Thyroid gland (tissue), 4 donors: ENCODE results near the gene TMIE. TPM values are rescaled to one million over a fixed set of nuclear protein-coding genes. Genes with fewer than 3 reads are reported as not detected.
"Not testable (repeated sequence)": the region's sequence is repeated elsewhere in the genome, so short reads cannot be mapped to it uniquely, and the experiment has no call there.

Experiments
- DNase-seq, 2 donors: peaks; one replicate each; pipeline ENCODE4 v3.0.0-alpha.2; 2019
- H3K27ac ChIP-seq, 3 donors: fragments of 200-600 bp; sonication (generic); 1 replicate in 2 of 3; 2 replicates in 1 of 3; pipeline ENCODE4 v1.5.1; 2016 to 2019; ENCODE audit warnings: mild to moderate bottlenecking in 1 of 3, moderate library complexity in 1 of 3
- H3K27me3 ChIP-seq: fragments of 200-600 bp; sonication (generic); one replicate; pipeline ENCODE4 v1.5.1; 2019
- H3K36me3 ChIP-seq, 2 donors: fragments of 200-600 bp; sonication (generic); one replicate each; pipeline ENCODE4 v1.5.1; 2016 to 2019
- H3K4me1 ChIP-seq, 2 donors: fragments of 200-600 bp; sonication (generic); one replicate each; pipeline ENCODE4 v1.5.1; 2017 to 2019
- H3K4me3 ChIP-seq, 3 donors: fragments of 200-600 bp; sonication (generic); replicated peaks in 1 of 3; 1 replicate in 2 of 3; 2 replicates in 1 of 3; pipeline ENCODE4 v1.5.1; 2016; ENCODE audit warnings: mild to moderate bottlenecking in 1 of 3
- H3K9me3 ChIP-seq: fragments of 200-600 bp; sonication (generic); one replicate; pipeline ENCODE4 v1.5.1; 2017
- CTCF ChIP-seq, 6 experiments: fragments of 200-600 bp in 3 of 6; fragments of 450-650 bp in 3 of 6; sonication (generic) in 3 of 6; IDR thresholded peaks; one replicate each; pipeline ENCODE4 v1.5.1; 2016 to 2019; ENCODE audit warnings: antibody characterized with exemption in 6 of 6, mild to moderate bottlenecking in 2 of 6, inconsistent platforms in 1 of 6, moderate library complexity in 1 of 6
- POLR2A ChIP-seq, 2 donors: fragments of 450-650 bp; IDR thresholded peaks; one replicate each; pipeline ENCODE4 v1.6.1; 2017; ENCODE audit warnings: antibody characterized with exemption in 2 of 2, mild to moderate bottlenecking in 2 of 2, moderate library complexity in 1 of 2
- WGBS, 2 donors: methylation state at CpG; one replicate each; pipeline ENCODE4 v1.1.5; 2017; 5-methylcytosine and 5-hydroxymethylcytosine counted together
- intact Hi-C: fragments of 100-400 bp; cut with DNase I; formaldehyde crosslinking; loops from one replicate; pipeline ENCODE4 v1.15.1; 2023
- total RNA-seq, 4 donors: library from RNA; depleted of rRNA; stranded (reverse); fragments of >200 nt; gene quantifications; one replicate each; pipeline ENCODE4 v1.2.3, GENCODE V29; 2016

TMIE gene
- total RNA-seq, 4 donors from 2014 or later = 0.83 to 1.3 (median 1.1) TPM; not detected in 1

GRCh38 chr3:46702246-46703012 lies 1.2 kb downstream of the TMIE start:
- H3K27ac ChIP-seq = no peak overlapping the region
- no peak for DNase-seq
- 85 to 91% methylated on average over 3 to 4 of the region's 4 CpGs for WGBS, 2 donors
- H3K36me3 ChIP-seq = no peaks in the 10 kb centered on the region
- intact Hi-C loops = loop anchor here (10.0 kb wide), 1 partner anchor 162 kb away; the partner anchor contains the start of gene MYL3
- TF ChIP-seq POLR2A (IDR thresholded peaks at IDR 0.05) = no peak
- TF ChIP-seq CTCF (IDR thresholded peaks at IDR 0.05) = no peak
- H3K4me3 ChIP-seq = no peak overlapping the region
- H3K27me3 ChIP-seq = no peaks in the 10 kb centered on the region
- peaks cover 6 to 21% of the 10 kb centered on the region in 2 donors for H3K4me1 ChIP-seq
- no peaks in the 10 kb centered on the region for H3K9me3 ChIP-seq

GRCh38 chr3:46703013-46703520 lies 1.9 kb downstream of the TMIE start:
- H3K4me1 ChIP-seq = peaks cover 6 to 21% of the 10 kb centered on the region in 2 donors
- TF ChIP-seq CTCF (IDR thresholded peaks at IDR 0.05) (no peak), POLR2A (IDR thresholded peaks at IDR 0.05) (no peak)
- no peaks in the 10 kb centered on the region for H3K27me3 ChIP-seq
- no peaks in the 10 kb centered on the region for H3K9me3 ChIP-seq
- intact Hi-C loops = loop anchor here (10.0 kb wide), 1 partner anchor 162 kb away; the partner anchor contains the start of gene MYL3
- no peak overlapping the region for H3K27ac ChIP-seq
- H3K4me3 ChIP-seq = no peak overlapping the region
- 100% methylated on average over 1 to 3 of the region's 4 CpGs for WGBS, 2 donors
- H3K36me3 ChIP-seq = no peaks in the 10 kb centered on the region
- DNase-seq = no peak

GRCh38 chr3:46704346-46704745 lies 3.2 kb downstream of the TMIE start:
- H3K9me3 ChIP-seq, H3K27ac ChIP-seq, DNase-seq, H3K27me3 ChIP-seq, H3K4me3 ChIP-seq, H3K36me3 ChIP-seq: not testable (repeated sequence)
- peaks cover 6 to 21% of the 10 kb centered on the region in 2 donors for H3K4me1 ChIP-seq
- intact Hi-C loops = loop anchor here (10.0 kb wide), 1 partner anchor 160 kb away; the partner anchor contains the start of gene MYL3
- 42% methylated on average over 5 of the region's 7 CpGs; no CpG with 5 or more reads in 1 of the 2 donors for WGBS, 2 donors

GRCh38 chr3:46705022-46705530 lies 3.9 kb downstream of the TMIE start:
- Histone ChIP-seq H3K9me3 (no peaks in the 10 kb centered on the region), H3K4me3 (no peak overlapping the region), H3K36me3 (no peaks in the 10 kb centered on the region), H3K27ac (no peak overlapping the region), H3K27me3 (no peaks in the 10 kb centered on the region), H3K4me1 (peaks cover 6 to 15% of the 10 kb centered on the region in 2 donors)
- 25% methylated on average over 4 of the region's 4 CpGs; no CpG with 5 or more reads in 1 of the 2 donors for WGBS, 2 donors
- intact Hi-C loops = loop anchor here (5.0 to 10.0 kb wide), 3 partner anchors 160 to 287 kb away; partner anchors contain the start of gene MYL3
- DNase-seq = peak; percentile 78 to 82
- TF ChIP-seq POLR2A (IDR thresholded peaks at IDR 0.05) = no peak
- TF ChIP-seq CTCF (IDR thresholded peaks at IDR 0.05) = peak; percentile 90 to 98 (median 94)

GRCh38 chr3:46705751-46706552 lies 4.8 kb downstream of the TMIE start:
- Histone ChIP-seq H3K9me3 (no peaks in the 10 kb centered on the region), H3K4me3 (no peak overlapping the region), H3K36me3 (no peaks in the 10 kb centered on the region), H3K4me1 (peaks cover 6% of the 10 kb centered on the region in 2 donors), H3K27me3 (no peaks in the 10 kb centered on the region), H3K27ac (no peak overlapping the region)
- intact Hi-C loops = loop anchor here (5.0 to 10.0 kb wide), 3 partner anchors 159 to 286 kb away; partner anchors contain the start of gene MYL3
- DNase-seq = no peak
- TF ChIP-seq POLR2A (IDR thresholded peaks at IDR 0.05) = no peak
- no peak for TF ChIP-seq CTCF (IDR thresholded peaks at IDR 0.05)
- WGBS, 2 donors = 73 to 77% methylated on average over 16 to 19 of the region's 19 CpGs
